Measurements from ENCODE around the gene POLR2B. TPM values are rescaled to one million over a fixed set of nuclear protein-coding genes. Genes with fewer than 3 reads are reported as not detected.

The POLR2B gene
- total and polyA plus RNA-seq, 2 of the 8 experiments (the other 6 are each of a cell fraction or from before 2014, with no cell fraction given): 59.3 to 115 TPM

DNA sequence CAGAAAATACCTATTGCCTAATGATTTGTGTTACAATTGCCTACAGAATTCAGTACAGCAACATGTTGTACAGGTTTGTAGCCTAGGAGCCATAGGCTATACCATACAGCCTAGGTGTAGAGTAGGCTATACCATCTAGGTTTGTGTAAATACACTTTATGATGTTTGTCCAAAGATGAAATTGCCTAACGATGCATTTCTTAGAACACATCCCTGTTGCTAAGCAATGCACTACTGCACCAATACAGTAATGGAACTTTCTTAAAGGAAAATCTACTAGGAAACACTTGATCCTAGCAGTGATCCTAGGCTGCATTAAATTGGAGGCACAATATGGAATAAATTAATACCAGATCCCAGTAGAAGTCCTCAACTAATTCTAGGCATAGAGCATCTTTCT lies 19.6 kb upstream of the POLR2B start:
- DNase-seq (ENCODE audit: low read depth in 1 of 2, low spot score in 2 of 2): no peak
- FAIRE-seq: no peak
- no peak overlapping the region for H2BK5ac ChIP-seq (ENCODE audit: low read depth, low read length)
- H2BK120ac ChIP-seq (replicated peaks; ENCODE audit: low read depth, low read length): no peak overlapping the region
- no peak overlapping the region for H2AFZ ChIP-seq (ENCODE audit: low read length)
- TF ChIP-seq HDAC6 (IDR thresholded peaks at IDR 0.05; ENCODE audit: low read depth, low read length) (no peak), BCL11A (IDR thresholded peaks at IDR 0.05; ENCODE audit: low read depth in 2 of 2, low read length in 2 of 2) (no peak), SIN3A (conservative IDR thresholded peaks at IDR 0.05 in 1 of 2, IDR thresholded peaks at IDR 0.05 in 1 of 2; ENCODE audit: low read depth in 1 of 2, low read length in 2 of 2) (no peak), CHD2 (IDR thresholded peaks at IDR 0.05; ENCODE audit: low read length) (no peak), SRF (IDR thresholded peaks at IDR 0.05; ENCODE audit: low read depth, low read length) (no peak), EGR1 (IDR thresholded peaks at IDR 0.05; ENCODE audit: borderline replicate concordance, low read depth, low read length) (no peak), CEBPB (IDR thresholded peaks at IDR 0.05; ENCODE audit: low read depth, low read length) (no peak), EZH2 (IDR thresholded peaks at IDR 0.05; ENCODE audit: low read depth, low read length, severe bottlenecking) (no peak), PHF8 (conservative IDR thresholded peaks at IDR 0.05; ENCODE audit: low read depth, low read length) (no peak), BACH1 (IDR thresholded peaks at IDR 0.05; ENCODE audit: low read length) (no peak), RXRA (IDR thresholded peaks at IDR 0.05; ENCODE audit: insufficient read depth, low read depth, low read length) (no peak), POLR2A (IDR thresholded peaks at IDR 0.05; ENCODE audit: control extremely low read depth in 1 of 2, low read depth in 2 of 2, low read length in 2 of 2) (no peak), KDM5A (IDR thresholded peaks at IDR 0.05; ENCODE audit: low read length) (no peak)
- TF ChIP-seq, protein P1, sequence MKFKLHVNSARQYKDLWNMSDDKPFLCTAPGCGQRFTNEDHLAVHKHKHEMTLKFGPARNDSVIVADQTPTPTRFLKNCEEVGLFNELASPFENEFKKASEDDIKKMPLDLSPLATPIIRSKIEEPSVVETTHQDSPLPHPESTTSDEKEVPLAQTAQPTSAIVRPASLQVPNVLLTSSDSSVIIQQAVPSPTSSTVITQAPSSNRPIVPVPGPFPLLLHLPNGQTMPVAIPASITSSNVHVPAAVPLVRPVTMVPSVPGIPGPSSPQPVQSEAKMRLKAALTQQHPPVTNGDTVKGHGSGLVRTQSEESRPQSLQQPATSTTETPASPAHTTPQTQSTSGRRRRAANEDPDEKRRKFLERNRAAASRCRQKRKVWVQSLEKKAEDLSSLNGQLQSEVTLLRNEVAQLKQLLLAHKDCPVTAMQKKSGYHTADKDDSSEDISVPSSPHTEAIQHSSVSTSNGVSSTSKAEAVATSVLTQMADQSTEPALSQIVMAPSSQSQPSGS (IDR thresholded peaks at IDR 0.05; ENCODE audit: low read length): no peak
- H3K79me1 ChIP-seq (ENCODE audit: low read depth, low read length): no peaks in the 10 kb centered on the region
- no peak overlapping the region for H2BK20ac ChIP-seq (ENCODE audit: low read length)
- H3K27me3 ChIP-seq (replicated peaks in 1 of 4; ENCODE audit: control insufficient read depth in 3 of 4, extremely low read depth in 1 of 4, insufficient read depth in 3 of 4, low read length in 3 of 4): no peaks in the 10 kb centered on the region
- H2BK12ac ChIP-seq (ENCODE audit: low read depth, low read length): no peak overlapping the region
- H3K4ac ChIP-seq (replicated peaks; ENCODE audit: insufficient read length, low read depth, low read length): no peak overlapping the region
- no peaks in the 10 kb centered on the region for H3K23me2 ChIP-seq (ENCODE audit: low read depth, low read length)
- H3K4me2 ChIP-seq (ENCODE audit: insufficient read depth in 1 of 2, low read depth in 2 of 2, low read length in 2 of 2): no peak overlapping the region
- no peak overlapping the region for H4K91ac ChIP-seq (replicated peaks; ENCODE audit: insufficient read length, low read length)
- no peaks in the 10 kb centered on the region for H3K79me2 ChIP-seq (ENCODE audit: control insufficient read depth in 1 of 2, insufficient read depth in 2 of 2, low read length in 2 of 2)
- H2AK5ac ChIP-seq (ENCODE audit: low read depth, low read length): no peak overlapping the region
- no peak overlapping the region for H3K18ac ChIP-seq (ENCODE audit: extremely low read depth, low read length)
- H3K4me3 ChIP-seq (ENCODE audit: extremely low read depth in 1 of 4, insufficient read depth in 2 of 4, low read depth in 3 of 4, low read length in 4 of 4): no peak overlapping the region
- POLR2A ChIA-PET (ENCODE audit: partially characterized antibody): interaction anchor here (5.3 kb wide), 1 partner anchor 18 kb away, joined by 40 read pairs; the partner anchor contains the start of genes NOA1 and POLR2B
- no peaks in the 10 kb centered on the region for H3K4me1 ChIP-seq (replicated peaks in 1 of 4; ENCODE audit: control insufficient read depth in 3 of 4, insufficient read depth in 4 of 4, low read length in 3 of 4)
- 83% methylated on average over 1 of the region's 1 CpG; no CpG with 5 or more reads in 1 of the 2 experiments for WGBS, 2 experiments (ENCODE audit: extremely low coverage in 1 of 2, insufficient coverage in 1 of 2, insufficient read length in 1 of 2, insufficient replicate concordance in 2 of 2, low coverage in 1 of 2, low lambda C conversion rate in 2 of 2, missing lambda C conversion rate in 1 of 2)
- H2BK15ac ChIP-seq (ENCODE audit: low read length): no peak overlapping the region
- no peak overlapping the region for H4K5ac ChIP-seq (ENCODE audit: insufficient read length, low read depth, low read length)
- no peak overlapping the region for H4K8ac ChIP-seq (ENCODE audit: extremely low read depth, insufficient read depth, low read length)
- CTCF ChIA-PET (ENCODE audit: partially characterized antibody): interaction anchor here (0.5 to 1.2 kb wide), 6 partner anchors 11 to 324 kb away, joined by 3 to 4 read pairs (median 4); no protein-coding TSS in a partner anchor
- H3K36me3 ChIP-seq (ENCODE audit: control insufficient read depth in 2 of 4, insufficient read depth in 4 of 4, low read length in 3 of 4): peaks cover 3 to 20% (median 9%) of the 10 kb centered on the region in 4 experiments; a peak in 6 of 8 replicates
- no peak overlapping the region for H3K27ac ChIP-seq (ENCODE audit: low read depth, low read length)
- no peaks in the 10 kb centered on the region for H3K9me3 ChIP-seq (ENCODE audit: insufficient read depth in 2 of 2, low read depth in 1 of 2, low read length in 1 of 2)
- H3K56ac ChIP-seq (replicated peaks; ENCODE audit: insufficient read length, low read depth, low read length): no peak overlapping the region
- H4K20me1 ChIP-seq (replicated peaks in 1 of 2; ENCODE audit: control insufficient read depth in 1 of 2, insufficient read depth in 2 of 2, low read length in 2 of 2): no peaks in the 10 kb centered on the region
- no peak overlapping the region for H3K23ac ChIP-seq (ENCODE audit: insufficient read length)
- no peak overlapping the region for H3K9ac ChIP-seq (replicated peaks in 1 of 4; ENCODE audit: extremely low read depth in 1 of 4, low read depth in 3 of 4, low read length in 3 of 4)
- no peak overlapping the region for H3K14ac ChIP-seq (ENCODE audit: insufficient read length)
